H9 (cell line): Measurements from ENCODE around the gene TRMT11. TPM values are rescaled to one million over a fixed set of nuclear protein-coding genes. Genes with fewer than 3 reads are reported as not detected.

Experiments used
- DNase-seq: peaks from one replicate; pipeline ENCODE4 v3.0.0-alpha.2; 2017
- H2AFZ ChIP-seq: one replicate; pipeline ENCODE4 v1.6.1; 2013; ENCODE audit warnings: mild to moderate bottlenecking, low read length, control low read depth, moderate library complexity
- H2AK5ac ChIP-seq: 2 replicates; pipeline ENCODE4 v1.6.1; 2013; ENCODE audit warnings: low read length, control low read depth, mixed read lengths; ENCODE audit not compliant: insufficient read length
- H2BK120ac ChIP-seq: one replicate; pipeline ENCODE4 v1.6.1; 2013; ENCODE audit warnings: low read depth, mild to moderate bottlenecking, low read length, control low read depth, inconsistent platforms; ENCODE audit not compliant: poor library complexity, severe bottlenecking
- H2BK12ac ChIP-seq: 2 replicates; pipeline ENCODE4 v1.6.1; 2013; ENCODE audit warnings: low read length, control low read depth, mixed read lengths, low read depth; ENCODE audit not compliant: insufficient read length
- H2BK15ac ChIP-seq: 2 replicates; pipeline ENCODE4 v1.6.1; 2013; ENCODE audit warnings: low read depth, low read length, control low read depth
- H2BK20ac ChIP-seq: one replicate; pipeline ENCODE4 v1.6.1; 2013; ENCODE audit warnings: low read depth, mild to moderate bottlenecking, low read length, control low read depth, inconsistent platforms; ENCODE audit not compliant: poor library complexity, severe bottlenecking
- H2BK5ac ChIP-seq: 2 replicates; pipeline ENCODE4 v1.6.1; 2013; ENCODE audit warnings: low read length, control low read depth, mixed read lengths; ENCODE audit not compliant: insufficient read length
- H3K14ac ChIP-seq: 2 replicates; pipeline ENCODE4 v1.6.1; 2013; ENCODE audit warnings: low read length, control low read depth; ENCODE audit not compliant: insufficient read depth
- H3K18ac ChIP-seq: 2 replicates; pipeline ENCODE4 v1.6.1; 2013; ENCODE audit warnings: low read depth, mild to moderate bottlenecking, mixed read lengths, low read length, control low read depth; ENCODE audit not compliant: insufficient read length
- H3K23ac ChIP-seq: 2 replicates; pipeline ENCODE4 v1.6.1; 2013; ENCODE audit warnings: low read length, control low read depth, mixed read lengths, low read depth; ENCODE audit not compliant: insufficient read length
- H3K23me2 ChIP-seq: 2 replicates; pipeline ENCODE4 v1.6.1; 2013; ENCODE audit warnings: low read depth, mild to moderate bottlenecking, mixed read lengths, low read length, control low read depth; ENCODE audit not compliant: insufficient read length, poor library complexity, severe bottlenecking
- H3K27ac ChIP-seq: 2 replicates; pipeline ENCODE4 v1.5.1; 2013; ENCODE audit warnings: low read length, control low read depth, mixed read lengths, low read depth; ENCODE audit not compliant: insufficient read length
- H3K27me3 ChIP-seq: 2 replicates; pipeline ENCODE4 v1.6.1; 2013; ENCODE audit warnings: low read length, control low read depth, inconsistent platforms; ENCODE audit not compliant: insufficient read depth
- H3K4ac ChIP-seq: 2 replicates; pipeline ENCODE4 v1.6.1; 2013; ENCODE audit warnings: low read depth, mild to moderate bottlenecking, control low read depth, inconsistent platforms, low read length, moderate library complexity
- H3K4me1 ChIP-seq: 2 replicates; pipeline ENCODE4 v1.6.1; 2013; ENCODE audit warnings: low read length, control low read depth, inconsistent platforms; ENCODE audit not compliant: insufficient read depth
- H3K4me2 ChIP-seq: 2 replicates; pipeline ENCODE4 v1.6.1; 2013; ENCODE audit warnings: low read length, control low read depth, mixed read lengths; ENCODE audit not compliant: insufficient read length, insufficient read depth
- H3K56ac ChIP-seq: 2 replicates; pipeline ENCODE4 v1.6.1; 2013; ENCODE audit warnings: low read depth, mild to moderate bottlenecking, mixed read lengths, low read length, control low read depth; ENCODE audit not compliant: insufficient read length
- H3K79me1 ChIP-seq: 2 replicates; pipeline ENCODE4 v1.6.1; 2013; ENCODE audit warnings: low read depth, mild to moderate bottlenecking, moderate library complexity, low read length, control low read depth, inconsistent platforms; ENCODE audit not compliant: insufficient read depth, poor library complexity, severe bottlenecking
- H3K79me2 ChIP-seq: 2 replicates; pipeline ENCODE4 v1.6.1; 2013; ENCODE audit warnings: low read length, control low read depth, inconsistent platforms; ENCODE audit not compliant: insufficient read depth
- H3K9ac ChIP-seq: 2 replicates; pipeline ENCODE4 v1.6.1; 2013; ENCODE audit warnings: low read length, control low read depth, mixed read lengths; ENCODE audit not compliant: insufficient read length; ENCODE audit errors: extremely low read depth
- H3K9me3 ChIP-seq: one replicate; pipeline ENCODE4 v1.6.1; 2013; ENCODE audit warnings: low read depth, low read length, inconsistent platforms; ENCODE audit not compliant: control insufficient read depth
- H3T11ph ChIP-seq: one replicate; pipeline ENCODE4 v1.6.1; 2013; ENCODE audit warnings: mild to moderate bottlenecking, low read length, control low read depth, inconsistent platforms
- H4K20me1 ChIP-seq: one replicate; pipeline ENCODE4 v1.6.1; 2013; ENCODE audit not compliant: control insufficient read depth, insufficient read length, insufficient read depth
- H4K5ac ChIP-seq: 2 replicates; pipeline ENCODE4 v1.6.1; 2013; ENCODE audit warnings: low read depth, mild to moderate bottlenecking, mixed read lengths, low read length, control low read depth; ENCODE audit not compliant: insufficient read length
- H4K8ac ChIP-seq: replicated peaks from 2 replicates; pipeline ENCODE4 v1.6.1; 2013; ENCODE audit warnings: low read length, control low read depth, mixed read lengths, low read depth; ENCODE audit not compliant: insufficient read length
- H4K91ac ChIP-seq: 2 replicates; pipeline ENCODE4 v1.6.1; 2013; ENCODE audit warnings: low read depth, mild to moderate bottlenecking, moderate library complexity, mixed read lengths, low read length, control low read depth; ENCODE audit not compliant: insufficient read length
- H3K27ac Mint-ChIP-seq, 3 experiments: 2 replicates in 2 of 3; 3 replicates in 1 of 3; pipeline ENCODE4 v1.8.0; 2020 to 2021; ENCODE audit warnings: mixed read lengths in 3 of 3, mild to moderate bottlenecking in 1 of 3, moderate library complexity in 1 of 3
- H3K27me3 Mint-ChIP-seq: 2 replicates; pipeline ENCODE4 v1.8.0; 2021; ENCODE audit warnings: low read depth, mild to moderate bottlenecking, moderate library complexity, mixed read lengths
- H3K36me3 Mint-ChIP-seq, 3 experiments: 2 replicates in 2 of 3; 3 replicates in 1 of 3; pipeline ENCODE4 v1.8.0; 2020 to 2021; ENCODE audit warnings: low read depth in 3 of 3, mixed read lengths in 3 of 3; ENCODE audit not compliant: insufficient read depth in 1 of 3
- H3K4me1 Mint-ChIP-seq, 2 experiments: 2 replicates each; pipeline ENCODE4 v1.8.0; 2020; ENCODE audit warnings: mixed read lengths in 2 of 2
- H3K4me3 Mint-ChIP-seq, 2 experiments: 2 replicates in 1 of 2; 3 replicates in 1 of 2; pipeline ENCODE4 v1.8.0; 2020 to 2021; ENCODE audit warnings: mild to moderate bottlenecking in 2 of 2, mixed read lengths in 2 of 2, moderate library complexity in 1 of 2
- H3K9me3 Mint-ChIP-seq, 2 experiments: 2 replicates in 1 of 2; 3 replicates in 1 of 2; pipeline ENCODE4 v1.8.0; 2020; ENCODE audit warnings: mild to moderate bottlenecking in 2 of 2, mixed read lengths in 2 of 2, moderate library complexity in 1 of 2
- WGBS: extraction: QIAGEN DNeasy Blood & Tissue Kit; methylation state at CpG from one replicate; pipeline ENCODE4 v1.1.7; 2013; ENCODE audit warnings: missing lambda C conversion rate, low lambda C conversion rate, mixed read lengths; ENCODE audit not compliant: insufficient read length; ENCODE audit errors: extremely low coverage; 5-methylcytosine and 5-hydroxymethylcytosine counted together
- total RNA-seq: library from RNA; stranded (reverse); gene quantifications from 2 replicates; pipeline ENCODE4 v1.2.1, GENCODE V29; 2021
- TF ChIP-seq, protein P1 (sequence below): fragments of 200-600 bp; sonication (generic); conservative IDR thresholded peaks from 3 replicates; pipeline ENCODE4 v1.8.0; 2021; ENCODE audit warnings: antibody characterized with exemption, mild to moderate bottlenecking

The TRMT11 gene
- total RNA-seq, 1 experiment from 2014 or later: 31.1 TPM

DNA sequence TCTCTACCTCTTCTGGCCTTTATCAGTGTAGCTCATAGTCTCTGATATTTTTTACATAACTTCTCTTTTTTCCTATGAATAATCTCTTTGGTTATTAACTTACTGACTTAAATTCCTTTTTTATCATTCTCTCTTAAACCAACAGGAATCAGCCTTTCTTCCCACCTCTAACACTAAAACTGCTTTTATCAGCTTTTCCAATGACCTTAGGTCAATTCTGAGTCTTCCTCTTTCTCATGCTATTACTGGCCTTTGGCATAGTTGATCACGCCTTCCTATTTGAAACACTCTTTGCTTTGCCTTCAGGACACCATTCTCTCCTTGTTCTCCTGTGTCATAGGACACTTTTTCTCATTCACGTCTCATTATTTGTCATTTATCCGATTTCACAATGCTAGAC lies 37.9 kb upstream of the TRMT11 start:
- Histone ChIP-seq H3K18ac (no peak overlapping the region), H3K27ac (no peak overlapping the region), H4K5ac (no peak overlapping the region), H3K9ac (no peak overlapping the region), H3K56ac (no peak overlapping the region), H4K91ac (no peak overlapping the region), H2AFZ (no peak overlapping the region), H3K23me2 (no peaks in the 10 kb centered on the region), H2BK120ac (no peak overlapping the region), H2BK20ac (no peak overlapping the region), H3T11ph (no peak overlapping the region), H2AK5ac (no peak overlapping the region), H3K27me3 (no peaks in the 10 kb centered on the region), H3K4me2 (no peak overlapping the region), H3K79me2 (no peaks in the 10 kb centered on the region), H3K14ac (no peak overlapping the region), H3K23ac (no peak overlapping the region), H4K20me1 (no peaks in the 10 kb centered on the region), H3K4ac (no peak overlapping the region), H3K79me1 (no peaks in the 10 kb centered on the region), H2BK5ac (no peak overlapping the region), H4K8ac (no peak overlapping the region), H2BK12ac (no peak overlapping the region), H3K9me3 (no peaks in the 10 kb centered on the region), H2BK15ac (no peak overlapping the region), H3K4me1 (no peaks in the 10 kb centered on the region)
- no CpG with 5 or more reads among the region's 3 CpGs for WGBS
- H3K4me3 Mint-ChIP-seq: no peak overlapping the region
- peaks cover 3% of the 10 kb centered on the region for H3K27me3 Mint-ChIP-seq
- peaks cover 0 to 6% (median 0%) of the 10 kb centered on the region in 3 experiments; a peak in 3 of 7 replicates for H3K36me3 Mint-ChIP-seq
- H3K9me3 Mint-ChIP-seq: peaks cover 5 to 11% of the 10 kb centered on the region in 2 experiments; a peak in 3 of 5 replicates
- H3K4me1 Mint-ChIP-seq: peaks cover 2 to 8% of the 10 kb centered on the region in 2 experiments; a peak in 2 of 4 replicates
- TF ChIP-seq, protein P1, sequence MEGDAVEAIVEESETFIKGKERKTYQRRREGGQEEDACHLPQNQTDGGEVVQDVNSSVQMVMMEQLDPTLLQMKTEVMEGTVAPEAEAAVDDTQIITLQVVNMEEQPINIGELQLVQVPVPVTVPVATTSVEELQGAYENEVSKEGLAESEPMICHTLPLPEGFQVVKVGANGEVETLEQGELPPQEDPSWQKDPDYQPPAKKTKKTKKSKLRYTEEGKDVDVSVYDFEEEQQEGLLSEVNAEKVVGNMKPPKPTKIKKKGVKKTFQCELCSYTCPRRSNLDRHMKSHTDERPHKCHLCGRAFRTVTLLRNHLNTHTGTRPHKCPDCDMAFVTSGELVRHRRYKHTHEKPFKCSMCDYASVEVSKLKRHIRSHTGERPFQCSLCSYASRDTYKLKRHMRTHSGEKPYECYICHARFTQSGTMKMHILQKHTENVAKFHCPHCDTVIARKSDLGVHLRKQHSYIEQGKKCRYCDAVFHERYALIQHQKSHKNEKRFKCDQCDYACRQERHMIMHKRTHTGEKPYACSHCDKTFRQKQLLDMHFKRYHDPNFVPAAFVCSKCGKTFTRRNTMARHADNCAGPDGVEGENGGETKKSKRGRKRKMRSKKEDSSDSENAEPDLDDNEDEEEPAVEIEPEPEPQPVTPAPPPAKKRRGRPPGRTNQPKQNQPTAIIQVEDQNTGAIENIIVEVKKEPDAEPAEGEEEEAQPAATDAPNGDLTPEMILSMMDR: no peak
- DNase-seq: no peak
- H3K27ac Mint-ChIP-seq: no peak overlapping the region
